Epithelial cell of esophagus (primary cell): Measurements from ENCODE around the gene CDYL.
A peak's percentile ranks its signal among the peaks of the same experiment; 100 is the strongest.

Experiments
- DNase-seq: peaks from one replicate; pipeline ENCODE4 v3.0.0; 2010; ENCODE audit warnings: low read depth
- H3K4me3 ChIP-seq: 2 replicates; pipeline ENCODE4 v1.5.1; 2011; ENCODE audit warnings: mild to moderate bottlenecking, low read length, control low read depth
- CTCF ChIP-seq: IDR thresholded peaks from 2 replicates; pipeline ENCODE4 v1.5.1; 2011; ENCODE audit warnings: low read depth, mild to moderate bottlenecking, low read length, control low read depth, inconsistent platforms; ENCODE audit not compliant: insufficient read depth; ENCODE audit errors: missing control alignments

CDYL gene

GRCh38 chr6:4929097-4929718, 153.0 kb downstream of the CDYL start:
- no peak overlapping the region for H3K4me3 ChIP-seq
- no peak for TF ChIP-seq CTCF
- no peak for DNase-seq

- DNase-seq, result no peak
- H3K4me3 ChIP-seq, result no peak overlapping the region
- TF ChIP-seq CTCF, result no peak
Observed at GRCh38 chr6:4930025-4930691, 154.0 kb downstream of the CDYL start.

GRCh38 chr6:4931530-4932227, 155.5 kb downstream of the CDYL start:
- no peak for TF ChIP-seq CTCF
- no peak overlapping the region for H3K4me3 ChIP-seq
- DNase-seq, result peak; percentile 78

GRCh38 chr6:4932228-4932903, 156.2 kb downstream of the CDYL start:
- DNase-seq, result peak; percentile 53
- no peak overlapping the region for H3K4me3 ChIP-seq
- TF ChIP-seq CTCF, result no peak

GRCh38 chr6:4935486-4935885, 159.3 kb downstream of the CDYL start:
- H3K4me3 ChIP-seq, result no peak overlapping the region
- no peak for DNase-seq

GRCh38 chr6:4935975-4936680, 159.9 kb downstream of the CDYL start:
- no peak for DNase-seq
- no peak for TF ChIP-seq CTCF

More at GRCh38 chr6:4935486-4935885, 159.3 kb downstream of the CDYL start:
- TF ChIP-seq CTCF, result no peak

More at GRCh38 chr6:4935975-4936680, 159.9 kb downstream of the CDYL start:
- H3K4me3 ChIP-seq, result no peak overlapping the region
